AG04449 (cell line): ENCODE data around the gene FIGNL2.

ENCODE experiments used
- CTCF ChIA-PET: fragments of 350-600 bp; formaldehyde crosslinking; extraction: SDS; loops from one replicate; lab custom pipeline; 2021; ENCODE audit warnings: antibody characterized with exemption; lab: Yijun Ruan, JAX
- POLR2A ChIA-PET: fragments of 400-600, 350-600 bp; formaldehyde crosslinking; extraction: SDS; loops from one replicate; lab custom pipeline; 2020; ENCODE audit warnings: antibody characterized with exemption, inconsistent platforms; lab: Yijun Ruan, JAX
- DNase-seq: peaks from one replicate; pipeline ENCODE4 v3.0.0-alpha.2; 2010; ENCODE audit warnings: low read depth, low spot score
- H3K4me3 ChIP-seq: 2 replicates; pipeline ENCODE4 v1.5.1; 2011; ENCODE audit warnings: low read depth, mild to moderate bottlenecking, control low read depth, low read length
- CTCF ChIP-seq: IDR thresholded peaks from one replicate; pipeline ENCODE4 v1.5.1; 2011; ENCODE audit warnings: mild to moderate bottlenecking, moderate library complexity, low read length, control low read depth, inconsistent platforms; ENCODE audit not compliant: insufficient read depth; ENCODE audit errors: missing control alignments

The FIGNL2 gene

GRCh38 chr12:51871918-51872688, 23.6 kb upstream of the FIGNL2 start:
- TF ChIP-seq CTCF = no peak
- no peak for DNase-seq
- POLR2A ChIA-PET = no interaction called here
- CTCF ChIA-PET = interaction anchor here (0.9 to 7.1 kb wide), 6 partner anchors 9 to 458 kb away, joined by 3 to 147 read pairs (median 28); partner anchors contain the start of gene SLC4A8
- no peak overlapping the region for H3K4me3 ChIP-seq

- CTCF ChIA-PET = interaction anchor here (0.9 to 7.1 kb wide), 5 partner anchors 8 to 450 kb away, joined by 3 to 147 read pairs (median 3); partner anchors contain the start of gene SLC4A8
- DNase-seq = no peak
Observed at GRCh38 chr12:51871126-51871525, 22.6 kb upstream of the FIGNL2 start.

GRCh38 chr12:51870504-51870903, 22.0 kb upstream of the FIGNL2 start:
- ChIA-PET CTCF (interaction anchor here (1.3 to 7.1 kb wide), 3 partner anchors 7 to 450 kb away, joined by 3 to 73 read pairs (median 8); no protein-coding TSS in a partner anchor), POLR2A (no interaction called here)
- H3K4me3 ChIP-seq = no peak overlapping the region
- DNase-seq = no peak
- TF ChIP-seq CTCF = no peak

More at GRCh38 chr12:51871126-51871525, 22.6 kb upstream of the FIGNL2 start:
- H3K4me3 ChIP-seq = no peak overlapping the region
- POLR2A ChIA-PET = no interaction called here
- no peak for TF ChIP-seq CTCF

- CTCF ChIA-PET = interaction anchor here (1.0 to 7.1 kb wide), 9 partner anchors 6 to 449 kb away, joined by 3 to 73 read pairs (median 5); no protein-coding TSS in a partner anchor
- POLR2A ChIA-PET = no interaction called here
- no peak for TF ChIP-seq CTCF
- DNase-seq = no peak
- no peak overlapping the region for H3K4me3 ChIP-seq
Observed at GRCh38 chr12:51869931-51870330, 21.4 kb upstream of the FIGNL2 start.

- peak overlapping the region; percentile 46 for H3K4me3 ChIP-seq
- DNase-seq = no peak
- CTCF ChIA-PET = interaction anchor here (1.0 to 1.8 kb wide), 7 partner anchors 9 to 449 kb away, joined by 3 to 8 read pairs (median 5); no protein-coding TSS in a partner anchor
- POLR2A ChIA-PET = no interaction called here
- no peak for TF ChIP-seq CTCF
Observed at GRCh38 chr12:51869496-51869865, 21.0 kb upstream of the FIGNL2 start.

- ChIA-PET POLR2A (no interaction called here), CTCF (interaction anchor here (0.6 to 1.8 kb wide), 8 partner anchors 8 to 448 kb away, joined by 3 to 8 read pairs (median 4); no protein-coding TSS in a partner anchor)
- DNase-seq = no peak
- no peak for TF ChIP-seq CTCF
- peak overlapping the region; percentile 46 for H3K4me3 ChIP-seq
Observed at GRCh38 chr12:51868821-51869495, 20.4 kb upstream of the FIGNL2 start.
